Testis (tissue), 3 donors: ENCODE data around the gene KRT36. TPM values are rescaled to one million over a fixed set of nuclear protein-coding genes. Genes with fewer than 3 reads are reported as not detected.

Experiments used
- DNase-seq: peaks from one replicate; pipeline ENCODE4 v3.0.0-alpha.2; 2019
- H3K27ac ChIP-seq, 2 donors: fragments of 200-600 bp; sonication (generic); one replicate each; pipeline ENCODE4 v1.5.1; 2019
- H3K27me3 ChIP-seq: fragments of 200-600 bp; sonication (generic); one replicate; pipeline ENCODE4 v1.5.1; 2019
- H3K36me3 ChIP-seq: fragments of 200-600 bp; sonication (generic); one replicate; pipeline ENCODE4 v1.5.1; 2017; ENCODE audit warnings: low read depth; ENCODE audit errors: missing control alignments
- H3K4me1 ChIP-seq: fragments of 200-600 bp; sonication (generic); one replicate; pipeline ENCODE4 v1.5.1; 2019
- H3K4me3 ChIP-seq, 2 donors: fragments of 200-600 bp; sonication (generic); one replicate each; pipeline ENCODE4 v1.5.1; 2017 to 2019
- H3K9me3 ChIP-seq: fragments of 200-600 bp; sonication (generic); one replicate; pipeline ENCODE4 v1.5.1; 2017
- POLR2A ChIP-seq: fragments of 450-650 bp; IDR thresholded peaks from one replicate; pipeline ENCODE4 v1.6.1; 2017; ENCODE audit warnings: antibody characterized with exemption, mild to moderate bottlenecking, moderate library complexity
- WGBS, 2 donors: methylation state at CpG; one replicate each; pipeline ENCODE4 v1.1.5; 2018; 5-methylcytosine and 5-hydroxymethylcytosine counted together
- intact Hi-C: fragments of 100-400 bp; cut with DNase I; formaldehyde crosslinking; loops from one replicate; pipeline ENCODE4 v1.15.1; 2023; ENCODE audit warnings: low total_unique reads
- polyA plus RNA-seq: library from polyadenylated mRNA; stranded (reverse); fragments of 350-450 nt; fragmentation: Illumina TruSeq; extraction: RNeasy Lipid Tissue Mini Kit (QIAGEN cat#74804); gene quantifications from one replicate; pipeline ENCODE4 v1.2.3, GENCODE V29; 2014; ENCODE audit warnings: low read depth, low replicate concordance; ENCODE audit not compliant: insufficient read depth
- total RNA-seq, 2 donors: library from RNA; depleted of rRNA; stranded (reverse); fragments of >200 nt; gene quantifications; one replicate each; pipeline ENCODE4 v1.2.3, GENCODE V29; 2016
- TF ChIP-seq, protein P1 (sequence below), 3 experiments: fragments of 450-650 bp in 2 of 3; fragments of 200-600 bp in 1 of 3; sonication (generic) in 1 of 3; IDR thresholded peaks; one replicate each; pipeline ENCODE4 v1.5.1; 2016 to 2019; ENCODE audit warnings: antibody characterized with exemption in 3 of 3, mild to moderate bottlenecking in 2 of 3, moderate library complexity in 1 of 3

KRT36 gene
- total and polyA plus RNA-seq, 3 donors from 2014 or later, result 0.24 to 0.43 (median 0.24) TPM

DNA sequence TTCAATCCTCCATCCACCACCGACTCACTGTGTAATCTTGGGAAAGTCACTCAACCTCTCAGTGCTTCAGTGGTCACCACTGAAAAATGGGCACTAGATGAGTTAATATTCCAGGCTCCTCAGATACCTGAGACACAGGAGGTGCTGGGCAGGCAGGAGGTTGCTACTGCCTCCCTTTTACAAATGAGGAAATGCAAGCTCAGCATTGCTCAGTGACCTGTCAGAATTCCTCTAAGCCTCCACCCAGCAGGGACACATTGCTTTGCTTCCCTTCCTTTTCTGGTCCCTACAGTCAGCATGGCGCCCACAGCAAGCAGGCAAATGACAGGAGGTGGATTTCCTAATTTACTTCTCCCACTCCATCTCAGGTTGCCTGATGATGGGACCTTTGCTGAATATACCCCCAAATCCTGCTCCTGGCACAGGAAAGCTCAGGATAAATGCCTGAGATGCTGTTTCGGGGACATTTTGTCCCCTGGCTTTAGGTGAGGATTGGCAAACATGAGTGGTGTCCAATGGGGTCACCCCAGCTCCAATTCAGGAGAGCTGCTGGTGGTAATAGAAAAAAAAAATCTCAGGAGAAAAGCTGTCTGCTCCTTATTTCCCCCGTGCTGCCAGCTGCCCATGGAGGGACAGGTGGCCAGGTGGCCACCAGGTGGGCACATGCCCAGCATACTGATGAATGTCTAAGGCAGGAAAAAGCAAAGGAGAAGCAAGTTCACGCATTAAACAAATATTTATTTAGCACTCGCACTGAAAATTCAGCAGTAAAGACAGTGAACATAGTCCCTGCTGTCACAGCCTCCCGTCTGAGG lies 20.7 kb upstream of the KRT36 start:
- Histone ChIP-seq H3K27me3 (no peaks in the 10 kb centered on the region), H3K36me3 (no peaks in the 10 kb centered on the region), H3K27ac (no peak overlapping the region), H3K9me3 (no peaks in the 10 kb centered on the region), H3K4me3 (no peak overlapping the region), H3K4me1 (peaks cover 13% of the 10 kb centered on the region)
- 87% methylated on average over 7 of the region's 7 CpGs for WGBS, 2 donors
- DNase-seq, result no peak
- intact Hi-C loops, result no loop called here
- TF ChIP-seq, protein P1, sequence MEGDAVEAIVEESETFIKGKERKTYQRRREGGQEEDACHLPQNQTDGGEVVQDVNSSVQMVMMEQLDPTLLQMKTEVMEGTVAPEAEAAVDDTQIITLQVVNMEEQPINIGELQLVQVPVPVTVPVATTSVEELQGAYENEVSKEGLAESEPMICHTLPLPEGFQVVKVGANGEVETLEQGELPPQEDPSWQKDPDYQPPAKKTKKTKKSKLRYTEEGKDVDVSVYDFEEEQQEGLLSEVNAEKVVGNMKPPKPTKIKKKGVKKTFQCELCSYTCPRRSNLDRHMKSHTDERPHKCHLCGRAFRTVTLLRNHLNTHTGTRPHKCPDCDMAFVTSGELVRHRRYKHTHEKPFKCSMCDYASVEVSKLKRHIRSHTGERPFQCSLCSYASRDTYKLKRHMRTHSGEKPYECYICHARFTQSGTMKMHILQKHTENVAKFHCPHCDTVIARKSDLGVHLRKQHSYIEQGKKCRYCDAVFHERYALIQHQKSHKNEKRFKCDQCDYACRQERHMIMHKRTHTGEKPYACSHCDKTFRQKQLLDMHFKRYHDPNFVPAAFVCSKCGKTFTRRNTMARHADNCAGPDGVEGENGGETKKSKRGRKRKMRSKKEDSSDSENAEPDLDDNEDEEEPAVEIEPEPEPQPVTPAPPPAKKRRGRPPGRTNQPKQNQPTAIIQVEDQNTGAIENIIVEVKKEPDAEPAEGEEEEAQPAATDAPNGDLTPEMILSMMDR (IDR thresholded peaks at IDR 0.05), result no peak
- no peak for TF ChIP-seq POLR2A

- Histone ChIP-seq H3K4me1 (peaks cover 17% of the 10 kb centered on the region), H3K9me3 (no peaks in the 10 kb centered on the region), H3K27me3 (no peaks in the 10 kb centered on the region), H3K27ac (no peak overlapping the region), H3K4me3 (no peak overlapping the region), H3K36me3 (no peaks in the 10 kb centered on the region)
- no peak for DNase-seq
- intact Hi-C loops, result no loop called here
- no peak for TF ChIP-seq POLR2A
- TF ChIP-seq, protein P1 (IDR thresholded peaks at IDR 0.05), result no peak
- WGBS, 2 donors, result 40 to 44% methylated on average over 3 to 10 of the region's 10 CpGs
These were observed 17.7 kb upstream of the KRT36 start for GRCh38 chr17:41507315-41507880.

GRCh38 chr17:41505809-41506767 lies 16.4 kb upstream of the KRT36 start:
- TF ChIP-seq, protein P1 (IDR thresholded peaks at IDR 0.05), result no peak
- Histone ChIP-seq H3K27ac (no peak overlapping the region), H3K36me3 (no peaks in the 10 kb centered on the region), H3K27me3 (no peaks in the 10 kb centered on the region), H3K4me3 (no peak overlapping the region), H3K9me3 (no peaks in the 10 kb centered on the region), H3K4me1 (peaks cover 12% of the 10 kb centered on the region)
- no peak for DNase-seq
- intact Hi-C loops, result no loop called here
- WGBS, 2 donors, result 89% methylated on average over 14 of the region's 14 CpGs

- TF ChIP-seq POLR2A, result no peak
- TF ChIP-seq, protein P1 (IDR thresholded peaks at IDR 0.05), result no peak
- no peak within 1 kb of the TSS for H3K27ac ChIP-seq
- intact Hi-C loops, result no loop called here
- 87 to 89% methylated on average over 14 to 17 of the region's 17 CpGs for WGBS, 2 donors
- no peaks in the 10 kb centered on the region for H3K36me3 ChIP-seq
- H3K4me3 ChIP-seq, result no peak within 1 kb of the TSS
- peaks cover 11% of the 10 kb centered on the region for H3K4me1 ChIP-seq
- H3K9me3 ChIP-seq, result no peaks in the 10 kb centered on the region
- H3K27me3 ChIP-seq, result no peaks in the 10 kb centered on the region
- no peak for DNase-seq
These were observed 15.5 kb upstream of the KRT36 start, which contains the start of gene KRT13 for GRCh38 chr17:41505007-41505808. Gene KRT13, minus strand, starts transcription at chr17:41505612. Its CDS starts 62 bp downstream, at chr17:41505550.
